A673 (cell line): ENCODE measurements around the gene STARD13. TPM values are rescaled to one million over a fixed set of nuclear protein-coding genes. Genes with fewer than 3 reads are reported as not detected.
"Not testable (repeated sequence)": the region's sequence is repeated elsewhere in the genome, so short reads cannot be mapped to it uniquely, and the experiment has no call there.

Source experiments
- BruUV-seq: library from RNA; stranded (reverse); fragments of 400-500 nt; replicated peaks from 2 replicates; lab custom pipeline; 2021; lab: Mats Ljungman, UMichigan
- CTCF ChIA-PET: fragments of 300-600 bp; sonication (Branson Sonifier 250); formaldehyde crosslinking; loops from one replicate; lab custom pipeline; 2022; ENCODE audit warnings: antibody characterized with exemption; lab: Charles Lee
- POLR2A ChIA-PET: fragments of 300-600 bp; sonication (Branson Sonifier 250); formaldehyde crosslinking; loops from one replicate; lab custom pipeline; 2022; ENCODE audit warnings: antibody characterized with exemption; ENCODE audit not compliant: low non-redundant PET; lab: Charles Lee
- DNase-seq: peaks from one replicate; pipeline ENCODE4 v3.0.0-alpha.2; 2015; ENCODE audit warnings: low spot score
- H3K27ac ChIP-seq: fragments of 200-600 bp; sonication (generic); 2 replicates; pipeline ENCODE4 v1.5.1; 2016; ENCODE audit warnings: mixed run types, low read depth, mild to moderate bottlenecking, mixed read lengths, antibody characterized with exemption, low read length; ENCODE audit not compliant: poor library complexity, severe bottlenecking
- H3K27me3 ChIP-seq: fragments of 200-600 bp; sonication (generic); replicated peaks from 2 replicates; pipeline ENCODE4 v1.6.1; 2017; ENCODE audit warnings: mixed run types, low read depth, mild to moderate bottlenecking, mixed read lengths, antibody characterized with exemption, low read length; ENCODE audit not compliant: insufficient read depth, poor library complexity
- H3K36me3 ChIP-seq: fragments of 200-600 bp; sonication (generic); 2 replicates; pipeline ENCODE4 v1.6.1; 2016; ENCODE audit warnings: mixed run types, mild to moderate bottlenecking, mixed read lengths, antibody characterized with exemption, low read length; ENCODE audit not compliant: insufficient read depth, poor library complexity, severe bottlenecking
- H3K4me1 ChIP-seq: fragments of 200-600 bp; sonication (generic); 2 replicates; pipeline ENCODE4 v1.6.1; 2017; ENCODE audit warnings: mixed run types, mild to moderate bottlenecking, mixed read lengths, antibody characterized with exemption, low read length; ENCODE audit not compliant: insufficient read depth, poor library complexity, severe bottlenecking
- H3K4me3 ChIP-seq: fragments of 200-600 bp; sonication (generic); 2 replicates; pipeline ENCODE4 v1.5.1; 2016; ENCODE audit warnings: low read depth, mixed run types, mild to moderate bottlenecking, mixed read lengths, low read length; ENCODE audit not compliant: poor library complexity, severe bottlenecking
- H3K9me3 ChIP-seq: fragments of 200-600 bp; sonication (generic); 2 replicates; pipeline ENCODE4 v1.6.1; 2016; ENCODE audit warnings: mixed run types, low read depth, mild to moderate bottlenecking, mixed read lengths, antibody characterized with exemption, low read length; ENCODE audit not compliant: poor library complexity, severe bottlenecking
- CTCF ChIP-seq: fragments of 300-800, 200-600 bp; sonication (generic); conservative IDR thresholded peaks from 2 replicates; pipeline ENCODE4 v1.5.1; 2017; ENCODE audit warnings: low read depth, mild to moderate bottlenecking, antibody characterized with exemption, low read length, moderate library complexity, mixed read lengths
- EZH2 ChIP-seq: fragments of 200-600 bp; sonication (generic); IDR thresholded peaks from 2 replicates; pipeline ENCODE4 v1.6.1; 2017; ENCODE audit warnings: borderline replicate concordance, low read depth, mild to moderate bottlenecking, mixed read lengths, antibody characterized with exemption, low read length; ENCODE audit not compliant: poor library complexity, severe bottlenecking
- intact Hi-C: fragments of 100-400 bp; cut with micrococcal nuclease; formaldehyde crosslinking; loops from one replicate; pipeline ENCODE4 v1.10.0; 2022; ENCODE audit not compliant: unreplicated experiment
- total RNA-seq: library from RNA; stranded (reverse); gene quantifications from 2 replicates; pipeline ENCODE4 v1.2.3, GENCODE V29; 2021

The STARD13 gene
- total RNA-seq, 1 experiment from 2014 or later = 45.7 TPM

- ChIA-PET CTCF (no interaction called here), POLR2A (interaction anchor here (0.6 kb wide), 1 partner anchor 39 kb away, joined by 3 read pairs; no protein-coding TSS in a partner anchor)
- no peaks in the 10 kb centered on the region for H3K36me3 ChIP-seq
- DNase-seq = no peak
- BruUV-seq = no TSS peak
- no peak overlapping the region for H3K27ac ChIP-seq
- intact Hi-C loops = no loop called here
- peaks cover 14% of the 10 kb centered on the region for H3K9me3 ChIP-seq
- H3K4me1 ChIP-seq = peaks cover 12% of the 10 kb centered on the region
- TF ChIP-seq EZH2 (no peak), CTCF (no peak)
- no peak overlapping the region for H3K4me3 ChIP-seq
- no peaks in the 10 kb centered on the region for H3K27me3 ChIP-seq
These were observed 40.7 kb downstream of the STARD13 start for GRCh38 chr13:33244907-33245287.

GRCh38 chr13:33244210-33244906 lies 41.2 kb downstream of the STARD13 start:
- CTCF ChIA-PET = no interaction called here
- no peak overlapping the region for H3K27ac ChIP-seq

DNA sequence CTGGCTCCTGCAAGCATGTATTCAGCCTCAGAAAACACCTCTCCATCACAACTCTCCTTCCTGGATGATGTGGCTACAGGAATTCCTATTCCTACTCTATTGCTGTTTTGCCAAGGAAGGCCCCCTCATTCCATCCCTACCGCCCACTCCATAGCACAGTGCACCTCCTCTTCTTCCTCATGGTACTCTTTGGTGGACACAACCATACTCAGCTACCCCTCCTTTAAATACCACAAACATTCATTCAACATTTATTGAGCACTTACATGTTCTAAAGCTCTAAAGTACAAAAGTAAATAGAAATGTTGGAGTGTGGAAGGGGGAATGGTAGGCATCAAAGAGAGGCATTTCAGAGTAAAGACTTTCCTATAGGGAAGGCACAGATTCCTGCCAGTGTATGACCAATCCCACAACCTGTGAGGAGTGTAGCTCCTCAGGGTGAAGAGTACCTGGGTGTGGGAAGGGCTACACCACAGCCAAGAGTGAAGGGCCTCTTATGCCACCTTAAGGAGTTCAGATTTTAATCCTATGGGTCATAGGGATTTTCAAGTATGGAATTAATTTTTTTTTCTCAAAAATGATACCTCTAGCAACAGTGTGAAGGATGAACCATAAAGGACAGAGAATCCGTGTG lies 42.5 kb downstream of the STARD13 start:
- Histone ChIP-seq H3K9me3 (peaks cover 19% of the 10 kb centered on the region), H3K36me3 (no peaks in the 10 kb centered on the region), H3K4me1 (peaks cover 9% of the 10 kb centered on the region), H3K27me3 (no peaks in the 10 kb centered on the region), H3K4me3 (no peak overlapping the region), H3K27ac (no peak overlapping the region)
- intact Hi-C loops = no loop called here
- no peak for DNase-seq
- POLR2A ChIA-PET = interaction anchor here (0.7 kb wide), 1 partner anchor 217 kb away, joined by 3 read pairs; no protein-coding TSS in a partner anchor
- BruUV-seq = no TSS peak
- TF ChIP-seq CTCF (no peak), EZH2 (no peak)
- CTCF ChIA-PET = no interaction called here

More at GRCh38 chr13:33244210-33244906, 41.2 kb downstream of the STARD13 start:
- no TSS peak for BruUV-seq
- TF ChIP-seq CTCF (no peak), EZH2 (no peak)
- Histone ChIP-seq H3K4me1 (peaks cover 9% of the 10 kb centered on the region), H3K27me3 (no peaks in the 10 kb centered on the region), H3K4me3 (no peak overlapping the region), H3K36me3 (no peaks in the 10 kb centered on the region), H3K9me3 (peaks cover 19% of the 10 kb centered on the region)
- POLR2A ChIA-PET = interaction anchor here (0.6 kb wide), 1 partner anchor 478 kb away, joined by 7 read pairs; no protein-coding TSS in a partner anchor
- intact Hi-C loops = no loop called here
- DNase-seq = no peak

DNA sequence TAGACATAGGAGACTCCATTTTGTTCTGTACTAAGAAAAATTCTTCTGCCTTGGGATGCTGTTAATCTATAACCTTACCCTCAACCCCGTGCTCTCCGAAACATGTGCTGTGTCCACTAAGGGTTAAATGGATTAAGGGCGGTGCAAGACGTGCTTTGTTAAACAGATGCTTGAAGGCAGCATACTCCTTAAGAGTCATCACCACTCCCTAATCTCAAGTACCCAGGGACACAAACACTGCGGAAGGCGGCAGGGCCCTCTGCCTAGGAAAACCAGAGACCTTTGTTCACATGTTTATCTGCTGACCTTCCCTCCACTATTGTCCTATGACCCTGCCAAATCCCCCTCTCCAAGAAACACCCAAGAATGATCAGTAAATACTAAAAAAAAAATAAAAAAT lies 43.2 kb downstream of the STARD13 start:
- H3K27me3 ChIP-seq, H3K36me3 ChIP-seq, H3K4me1 ChIP-seq, DNase-seq, CTCF ChIA-PET, intact Hi-C loops, BruUV-seq, H3K27ac ChIP-seq, H3K4me3 ChIP-seq: not testable (repeated sequence)
- POLR2A ChIA-PET = interaction anchor here (0.7 kb wide), 1 partner anchor 218 kb away, joined by 3 read pairs; no protein-coding TSS in a partner anchor
- peaks cover 19% of the 10 kb centered on the region for H3K9me3 ChIP-seq
